Fibroblast of skin of left quadriceps (primary cell): ENCODE results near the gene NIN.
A peak's percentile ranks its signal among the peaks of the same experiment; 100 is the strongest.

Source experiments
- DNase-seq, 2 experiments: peaks; one replicate each; pipeline ENCODE4 v3.0.0-alpha.2; 2013; ENCODE audit warnings: low read depth in 2 of 2

Gene NIN

DNA sequence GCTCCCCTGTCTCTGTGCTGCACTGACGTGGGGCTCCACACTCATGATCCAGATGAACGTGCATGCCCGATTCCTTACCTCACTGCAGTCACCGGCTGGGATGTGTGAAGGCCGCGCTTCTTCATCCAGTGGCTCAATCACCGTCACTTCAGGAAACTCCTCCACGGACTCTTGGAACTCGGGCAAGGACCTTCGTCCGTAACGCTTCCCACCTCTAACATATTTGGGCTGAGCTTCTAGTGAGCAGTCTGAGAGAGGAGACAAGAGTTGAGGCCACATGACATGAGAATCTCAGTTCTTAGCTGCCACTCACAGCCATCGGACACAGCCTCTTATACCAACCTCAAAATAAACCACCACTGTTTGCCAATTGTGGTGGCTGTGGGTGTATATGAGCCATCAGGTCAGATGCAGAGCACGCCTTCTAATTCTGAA, 38.3 kb downstream of the NIN start:
- DNase-seq = no peak

GRCh38 chr14:50792051-50792477, 38.9 kb downstream of the NIN start:
- DNase-seq = no peak

DNA sequence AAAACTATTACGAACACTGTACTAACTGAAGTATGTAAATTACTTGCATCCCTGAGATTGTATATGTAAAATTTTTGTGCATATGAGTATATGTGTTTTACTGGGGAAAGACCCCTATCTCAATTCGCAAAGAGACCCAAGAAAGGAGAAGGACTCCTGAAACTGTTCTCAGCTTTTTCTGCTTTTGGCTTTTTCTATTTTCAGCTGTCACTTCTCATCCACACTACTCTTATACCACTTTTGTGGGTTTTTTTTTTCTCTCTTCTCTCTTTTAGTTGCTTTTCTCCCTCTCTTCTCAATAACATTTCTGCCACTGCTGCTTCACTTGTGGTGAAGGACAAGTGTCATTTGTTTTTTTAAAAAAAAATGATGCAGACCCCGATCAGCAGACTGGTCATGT, 39.8 kb downstream of the NIN start:
- no peak for DNase-seq

GRCh38 chr14:50790589-50790988, 40.4 kb downstream of the NIN start:
- no peak for DNase-seq

GRCh38 chr14:50786751-50787464, 44.1 kb downstream of the NIN start:
- no peak for DNase-seq

DNA sequence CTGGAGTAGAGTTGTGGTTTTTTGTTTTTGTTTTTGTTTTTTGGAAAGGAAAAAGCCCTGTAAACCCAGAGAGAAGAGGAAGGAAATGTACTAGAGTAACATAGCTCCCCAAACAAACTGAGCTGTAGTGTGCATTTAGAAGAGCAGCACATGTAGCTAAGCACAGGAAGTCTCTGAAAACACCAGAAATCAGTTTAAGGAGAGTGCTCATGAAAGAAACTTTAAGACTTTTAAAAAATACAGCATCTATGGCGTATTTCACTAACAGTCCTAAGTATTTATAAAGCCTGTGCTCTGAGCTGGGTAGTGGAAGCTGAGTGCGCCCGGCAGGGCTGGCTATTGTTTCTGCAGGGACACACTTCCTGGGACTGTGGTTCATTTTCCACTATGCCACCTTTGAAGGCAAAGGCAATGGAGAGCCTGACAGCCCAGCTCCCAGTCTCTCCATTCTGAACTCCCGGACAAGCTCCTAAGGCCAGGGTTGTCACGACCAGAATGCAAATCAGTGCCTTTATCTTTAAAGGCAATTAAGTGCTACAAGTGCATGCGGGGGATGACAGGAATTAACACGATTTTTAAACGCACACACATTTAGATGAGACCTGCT, 45.4 kb downstream of the NIN start:
- DNase-seq = no peak

- DNase-seq = no peak
These were observed 46.1 kb downstream of the NIN start for GRCh38 chr14:50784683-50785456.

- no peak for DNase-seq
These were observed 47.4 kb downstream of the NIN start for GRCh38 chr14:50783563-50783962.

DNA sequence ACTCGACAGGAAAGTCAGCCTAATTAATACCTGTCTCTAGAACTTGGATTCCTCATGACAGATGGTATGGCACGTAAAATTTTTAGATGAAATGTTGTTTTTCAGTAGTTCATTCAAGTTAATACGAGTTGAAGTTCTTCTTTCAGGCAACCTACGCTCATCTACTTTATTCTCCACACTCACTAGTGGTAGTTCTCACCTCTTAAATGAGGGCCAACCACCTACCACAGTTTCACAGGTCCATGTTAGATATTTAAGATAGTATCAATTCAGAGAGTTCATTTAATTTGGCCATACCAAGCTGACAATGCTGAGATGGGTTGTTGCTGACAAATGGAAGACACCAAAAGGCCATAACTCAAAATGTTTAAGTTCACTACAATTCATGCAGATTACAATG, 50.6 kb downstream of the NIN start:
- DNase-seq = no peak

DNA sequence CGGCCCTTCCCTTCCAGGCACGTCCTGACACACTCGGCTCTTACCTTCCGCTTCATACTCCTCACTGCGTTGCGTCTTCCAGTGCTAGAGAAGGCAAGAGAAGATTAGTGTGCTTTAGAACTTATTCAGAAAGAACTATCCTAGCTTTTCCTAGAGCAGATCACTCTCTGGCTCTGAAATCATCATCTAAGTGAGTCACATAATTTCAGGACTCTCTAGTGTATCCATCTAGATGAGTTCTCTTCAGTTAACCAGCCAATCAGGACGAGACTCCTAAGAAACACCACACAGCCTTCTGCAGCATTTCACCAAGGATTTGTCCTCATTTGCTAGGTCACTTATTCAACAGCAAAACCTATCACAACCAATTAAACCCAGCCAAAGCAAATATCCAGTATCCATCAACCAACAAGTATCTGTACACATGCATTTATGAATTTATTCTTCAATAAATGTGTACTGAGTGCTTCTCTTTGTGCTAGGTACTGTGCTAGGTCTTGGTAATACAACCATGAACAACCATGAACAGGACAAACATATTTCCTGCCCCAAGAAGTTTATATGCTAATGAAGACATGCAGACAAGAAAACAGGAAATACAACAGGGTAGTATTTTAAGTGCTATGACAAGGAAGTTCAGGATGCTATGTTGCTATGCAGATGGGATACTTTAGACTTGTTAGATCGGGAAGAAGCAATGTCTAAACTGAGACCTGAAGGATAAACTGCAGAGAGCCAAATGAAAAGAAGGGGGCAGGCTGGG, 52.1 kb downstream of the NIN start:
- no peak for DNase-seq

DNA sequence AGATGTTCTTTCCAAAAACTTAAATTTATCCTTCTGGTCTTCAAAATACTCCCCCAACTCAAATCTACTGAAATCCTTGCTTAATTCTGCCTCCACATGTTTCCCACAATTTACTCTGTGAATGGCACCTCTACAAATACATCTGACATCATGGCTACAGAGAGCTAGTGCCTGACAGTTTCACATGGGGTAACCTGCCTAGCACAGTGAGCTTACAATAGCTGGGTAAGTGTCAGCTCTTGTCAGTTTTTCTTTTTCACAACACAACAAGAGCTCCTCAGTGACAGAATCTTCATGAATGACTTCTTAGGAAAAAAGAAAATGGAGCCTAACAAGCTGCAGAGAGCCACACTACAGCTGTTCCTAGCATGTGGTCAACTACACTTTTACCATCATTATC, 54.4 kb downstream of the NIN start:
- DNase-seq = no peak

GRCh38 chr14:50775357-50775756, 55.6 kb downstream of the NIN start:
- DNase-seq = peak; percentile 88 to 90

- no peak for DNase-seq
These were observed 56.3 kb downstream of the NIN start for GRCh38 chr14:50774542-50775267.

GRCh38 chr14:50773632-50774541, 57.1 kb downstream of the NIN start:
- peak; percentile 53 to 59 for DNase-seq

DNA sequence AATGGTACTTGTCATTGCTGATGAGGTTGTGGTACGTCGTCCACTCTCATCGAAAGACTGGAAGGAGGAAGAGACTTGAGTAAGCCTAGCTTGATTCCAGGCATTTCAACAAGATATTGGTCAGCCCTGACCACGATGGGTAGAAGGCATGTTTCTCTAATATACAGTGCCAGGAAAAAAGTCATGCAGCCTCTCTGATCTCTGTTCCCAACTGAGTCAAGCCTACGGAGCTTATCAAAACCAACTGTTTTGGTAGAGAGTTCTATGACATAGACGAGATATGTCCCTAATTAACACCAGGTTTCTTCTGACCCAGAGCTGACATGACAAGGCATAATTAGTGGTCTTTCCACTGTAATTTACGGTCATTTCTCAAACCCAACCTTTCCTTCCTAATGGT, 58.5 kb downstream of the NIN start:
- DNase-seq = peak; percentile 63 to 67

GRCh38 chr14:50770586-50770985, 60.4 kb downstream of the NIN start:
- DNase-seq = no peak

GRCh38 chr14:50769863-50770500, 61.0 kb downstream of the NIN start:
- no peak for DNase-seq

GRCh38 chr14:50768680-50769079, 62.3 kb downstream of the NIN start:
- peak; percentile 56 to 63 for DNase-seq

GRCh38 chr14:50766338-50766886, 64.5 kb downstream of the NIN start:
- DNase-seq = no peak
